OCI-LY7 (cell line): ENCODE results near the gene LMX1B. TPM values are rescaled to one million over a fixed set of nuclear protein-coding genes. Genes with fewer than 3 reads are reported as not detected.

ENCODE experiments used
- BruUV-seq: library from RNA; stranded (reverse); fragments of 400-500 nt; replicated peaks from 2 replicates; lab custom pipeline; 2021; lab: Mats Ljungman, UMichigan
- CTCF ChIA-PET: fragments of 300-600 bp; sonication (Branson Sonifier 250); formaldehyde crosslinking; loops from one replicate; lab custom pipeline; 2022; ENCODE audit warnings: antibody characterized with exemption; ENCODE audit not compliant: unreplicated experiment; lab: Charles Lee
- POLR2A ChIA-PET: fragments of 300-600 bp; sonication (Branson Sonifier 250); formaldehyde crosslinking; loops from one replicate; lab custom pipeline; 2022; ENCODE audit warnings: antibody characterized with exemption; lab: Charles Lee
- DNase-seq: peaks from one replicate; pipeline ENCODE4 v3.0.0-alpha.2; 2015; ENCODE audit warnings: low spot score
- H2AFZ ChIP-seq: fragments of 200-600 bp; sonication (generic), shearing (Covaris generic); 2 replicates; pipeline ENCODE4 v1.6.1; 2014; ENCODE audit warnings: mild to moderate bottlenecking, antibody characterized with exemption, low read length, moderate library complexity
- H3K27ac ChIP-seq: fragments of 200-600 bp; sonication (generic); 2 replicates; pipeline ENCODE4 v1.5.1; 2014; ENCODE audit warnings: mixed run types, low read depth, mild to moderate bottlenecking, moderate library complexity, low read length, inconsistent platforms; ENCODE audit not compliant: poor library complexity, severe bottlenecking
- H3K36me3 ChIP-seq: fragments of 200-600 bp; sonication (generic); 2 replicates; pipeline ENCODE4 v1.6.1; 2014; ENCODE audit warnings: mild to moderate bottlenecking, antibody characterized with exemption, low read length, moderate library complexity, mixed read lengths; ENCODE audit not compliant: insufficient read depth
- H3K4me1 ChIP-seq: fragments of 200-600 bp; sonication (generic); 2 replicates; pipeline ENCODE4 v1.5.1; 2014; ENCODE audit warnings: mild to moderate bottlenecking, low read length; ENCODE audit not compliant: insufficient read depth, poor library complexity, severe bottlenecking
- H3K4me2 ChIP-seq: fragments of 200-600 bp; sonication (generic); 2 replicates; pipeline ENCODE4 v1.6.1; 2014; ENCODE audit warnings: mild to moderate bottlenecking, low read length
- H3K4me3 ChIP-seq: fragments of 200-600 bp; sonication (generic); 2 replicates; pipeline ENCODE4 v1.5.1; 2014; ENCODE audit warnings: mild to moderate bottlenecking, low read depth, low read length; ENCODE audit not compliant: poor library complexity, severe bottlenecking
- H3K79me2 ChIP-seq: fragments of 200-600 bp; sonication (generic); 2 replicates; pipeline ENCODE4 v1.6.1; 2016; ENCODE audit warnings: low read depth, mild to moderate bottlenecking, low read length, moderate library complexity, mixed read lengths; ENCODE audit not compliant: insufficient read depth
- H3K9me2 ChIP-seq: fragments of 200-600 bp; sonication (generic); 2 replicates; pipeline ENCODE4 v1.6.1; 2016; ENCODE audit warnings: mild to moderate bottlenecking, low read length, mixed read lengths; ENCODE audit not compliant: insufficient read depth
- H3K9me3 ChIP-seq: fragments of 200-600 bp; sonication (generic); 2 replicates; pipeline ENCODE4 v1.6.1; 2014; ENCODE audit warnings: mild to moderate bottlenecking, mixed run types, low read length, mixed read lengths
- H4K20me1 ChIP-seq: fragments of 200-600 bp; sonication (generic); 2 replicates; pipeline ENCODE4 v1.6.1; 2014; ENCODE audit warnings: mild to moderate bottlenecking, antibody characterized with exemption, low read length, moderate library complexity, mixed read lengths; ENCODE audit not compliant: insufficient read depth
- EZH2phosphoT487 ChIP-seq: fragments of 200-600 bp; sonication (generic); IDR thresholded peaks from 2 replicates; pipeline ENCODE4 v1.6.1; 2018; ENCODE audit warnings: low read depth, borderline replicate concordance, mild to moderate bottlenecking, mixed run types, antibody characterized with exemption, low read length, moderate library complexity, mixed read lengths
- intact Hi-C: fragments of 100-400 bp; cut with micrococcal nuclease; formaldehyde crosslinking; loops from one replicate; pipeline ENCODE4 v1.10.0; 2022; ENCODE audit not compliant: unreplicated experiment
- total RNA-seq, 2 experiments: library from RNA; depleted of rRNA in 1 of 2; stranded (reverse); fragments of >200 nt in 1 of 2; shearing (Covaris generic) in 1 of 2; gene quantifications; 2 replicates each; pipeline ENCODE4 v1.2.3, GENCODE V29; 2014 to 2022
- TF ChIP-seq, protein P1 (sequence below): fragments of 200-600 bp; sonication (generic); conservative IDR thresholded peaks from 2 replicates; pipeline ENCODE4 v1.5.1; 2014; ENCODE audit warnings: mild to moderate bottlenecking, antibody characterized with exemption, low read length, moderate library complexity, mixed read lengths

The LMX1B gene
- total RNA-seq, 2 experiments from 2014 or later: not detected

- ChIA-PET POLR2A (no interaction called here), CTCF (no interaction called here)
- no peak overlapping the region for H3K27ac ChIP-seq
- no peak overlapping the region for H3K4me3 ChIP-seq
- H3K79me2 ChIP-seq: no peaks in the 10 kb centered on the region
- DNase-seq: no peak
- H3K9me3 ChIP-seq: no peaks in the 10 kb centered on the region
- intact Hi-C loops: no loop called here
- H3K4me1 ChIP-seq: no peaks in the 10 kb centered on the region
- no peak overlapping the region for H3K4me2 ChIP-seq
- no peaks in the 10 kb centered on the region for H3K36me3 ChIP-seq
- H3K9me2 ChIP-seq: no peaks in the 10 kb centered on the region
- TF ChIP-seq, protein P1, sequence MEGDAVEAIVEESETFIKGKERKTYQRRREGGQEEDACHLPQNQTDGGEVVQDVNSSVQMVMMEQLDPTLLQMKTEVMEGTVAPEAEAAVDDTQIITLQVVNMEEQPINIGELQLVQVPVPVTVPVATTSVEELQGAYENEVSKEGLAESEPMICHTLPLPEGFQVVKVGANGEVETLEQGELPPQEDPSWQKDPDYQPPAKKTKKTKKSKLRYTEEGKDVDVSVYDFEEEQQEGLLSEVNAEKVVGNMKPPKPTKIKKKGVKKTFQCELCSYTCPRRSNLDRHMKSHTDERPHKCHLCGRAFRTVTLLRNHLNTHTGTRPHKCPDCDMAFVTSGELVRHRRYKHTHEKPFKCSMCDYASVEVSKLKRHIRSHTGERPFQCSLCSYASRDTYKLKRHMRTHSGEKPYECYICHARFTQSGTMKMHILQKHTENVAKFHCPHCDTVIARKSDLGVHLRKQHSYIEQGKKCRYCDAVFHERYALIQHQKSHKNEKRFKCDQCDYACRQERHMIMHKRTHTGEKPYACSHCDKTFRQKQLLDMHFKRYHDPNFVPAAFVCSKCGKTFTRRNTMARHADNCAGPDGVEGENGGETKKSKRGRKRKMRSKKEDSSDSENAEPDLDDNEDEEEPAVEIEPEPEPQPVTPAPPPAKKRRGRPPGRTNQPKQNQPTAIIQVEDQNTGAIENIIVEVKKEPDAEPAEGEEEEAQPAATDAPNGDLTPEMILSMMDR: no peak
- no peak for TF ChIP-seq EZH2phosphoT487
- H2AFZ ChIP-seq: no peak overlapping the region
- H4K20me1 ChIP-seq: no peaks in the 10 kb centered on the region
- no TSS peak for BruUV-seq
Observed at GRCh38 chr9:126684965-126685465, 71.3 kb downstream of the LMX1B start.

GRCh38 chr9:126687930-126688461 is 74.3 kb downstream of the LMX1B start:
- ChIA-PET CTCF (no interaction called here), POLR2A (interaction anchor here (0.8 kb wide), 1 partner anchor 19 kb away, joined by 3 read pairs; no protein-coding TSS in a partner anchor)
- H3K27ac ChIP-seq: no peak overlapping the region
- H3K36me3 ChIP-seq: no peaks in the 10 kb centered on the region
- H3K79me2 ChIP-seq: no peaks in the 10 kb centered on the region
- H3K9me3 ChIP-seq: no peaks in the 10 kb centered on the region
- no peak overlapping the region for H3K4me2 ChIP-seq
- no peak overlapping the region for H2AFZ ChIP-seq
- no peaks in the 10 kb centered on the region for H3K9me2 ChIP-seq
- DNase-seq: no peak
- H4K20me1 ChIP-seq: no peaks in the 10 kb centered on the region
- intact Hi-C loops: no loop called here
- TF ChIP-seq EZH2phosphoT487: no peak
- TF ChIP-seq, protein P1: no peak
- no peaks in the 10 kb centered on the region for H3K4me1 ChIP-seq
- no TSS peak for BruUV-seq
- no peak overlapping the region for H3K4me3 ChIP-seq

- H3K9me3 ChIP-seq: no peaks in the 10 kb centered on the region
- no TSS peak for BruUV-seq
Observed at GRCh38 chr9:126688617-126689016, 74.9 kb downstream of the LMX1B start.

More at GRCh38 chr9:126688617-126689016, 74.9 kb downstream of the LMX1B start:
- TF ChIP-seq EZH2phosphoT487: no peak
- TF ChIP-seq, protein P1: no peak
- POLR2A ChIA-PET: no interaction called here
- Histone ChIP-seq H3K4me1 (no peaks in the 10 kb centered on the region), H3K79me2 (no peaks in the 10 kb centered on the region), H3K27ac (no peak overlapping the region), H2AFZ (no peak overlapping the region), H3K36me3 (no peaks in the 10 kb centered on the region), H3K4me3 (no peak overlapping the region), H4K20me1 (no peaks in the 10 kb centered on the region), H3K4me2 (no peak overlapping the region), H3K9me2 (no peaks in the 10 kb centered on the region)
- CTCF ChIA-PET: no interaction called here
- intact Hi-C loops: no loop called here
- no peak for DNase-seq
